ENCODE measurements around the gene RBCK1.

- TF ChIP-seq CTCF (IDR thresholded peaks at IDR 0.05; ENCODE audit: low read length) = no peak
- no peak for TF ChIP-seq EZH2 (optimal IDR thresholded peaks at IDR 0.05; ENCODE audit: low read depth, low read length)
Measured at GRCh38 chr20:428658-429200, 20.6 kb downstream of the RBCK1 start.
